NCI-H748 treated with DMSO at 0.1 percent for 48 hours (cell line): ENCODE data around the gene SLC38A10.

ENCODE experiments used
- DNase-seq: peaks from one replicate; lab custom pipeline; 2025; lab: John Stamatoyannopoulos, UW

SLC38A10 gene

DNA sequence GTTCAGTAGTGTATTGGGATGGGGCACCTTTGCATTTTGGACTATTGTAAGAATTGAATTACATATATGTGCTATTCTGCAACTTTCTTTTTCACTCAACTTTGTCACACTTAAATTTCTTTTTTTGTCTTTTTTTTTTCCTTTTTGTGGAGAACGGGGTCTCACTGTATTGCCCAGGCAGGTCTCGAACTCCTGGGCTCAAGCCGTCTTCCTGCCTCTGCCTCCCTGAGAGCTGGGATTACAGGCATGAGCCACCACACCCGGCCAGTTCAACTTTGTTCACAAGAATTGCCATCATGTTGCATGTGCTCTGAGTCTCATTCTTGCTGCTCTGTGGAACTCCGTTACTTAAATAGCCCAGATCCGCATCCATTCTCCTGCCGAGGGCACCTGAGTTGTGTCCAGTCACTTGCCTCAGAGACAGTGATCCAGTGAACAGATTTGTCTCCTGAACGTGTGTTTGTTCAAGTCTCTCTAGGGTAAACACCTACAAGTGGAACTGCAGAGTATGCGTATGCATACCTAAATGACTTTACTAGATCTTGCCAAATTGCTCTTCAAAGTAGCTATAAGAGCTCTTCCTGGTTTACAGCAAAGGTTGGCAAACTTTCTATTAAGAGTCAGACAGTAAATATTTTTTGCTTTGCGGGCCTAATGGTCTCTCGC is 3.4 kb upstream of the SLC38A10 start:
- DNase-seq, result no peak

DNA sequence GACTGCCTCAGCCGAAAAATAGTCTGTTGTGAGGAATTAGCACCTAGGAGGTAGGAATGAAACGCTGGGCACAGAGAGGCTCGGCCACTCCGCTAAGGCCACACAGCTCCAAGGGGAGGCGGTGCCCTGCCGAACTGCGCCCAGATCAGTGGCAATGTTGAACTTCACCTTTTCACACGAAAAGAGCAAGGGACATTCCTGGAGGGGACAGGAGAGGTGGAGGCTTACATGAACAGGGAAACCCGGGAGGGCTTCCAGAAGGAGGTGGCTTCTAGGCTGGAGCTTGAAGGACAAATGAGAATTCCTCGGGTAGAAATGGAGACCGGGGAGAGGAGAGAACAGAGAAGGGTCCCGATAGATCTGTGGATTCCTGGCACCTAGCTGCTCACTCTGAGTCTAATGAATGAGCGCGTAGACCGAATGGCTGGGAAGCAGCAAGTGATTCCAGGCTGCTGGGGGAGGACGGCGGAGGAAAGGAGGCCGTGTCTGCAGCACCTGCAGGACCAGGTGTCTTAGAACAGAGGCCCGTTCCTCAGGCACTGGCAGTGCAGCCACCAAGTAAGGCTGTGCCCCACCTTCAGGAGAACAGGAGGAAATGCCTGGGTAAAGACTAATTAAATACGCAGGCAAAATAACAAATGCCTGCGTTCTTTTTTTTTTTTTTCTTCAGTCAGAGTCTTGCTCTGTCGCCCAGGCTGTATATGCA is 722 bp upstream of the SLC38A10 start:
- peak; percentile 1 for DNase-seq

DNA sequence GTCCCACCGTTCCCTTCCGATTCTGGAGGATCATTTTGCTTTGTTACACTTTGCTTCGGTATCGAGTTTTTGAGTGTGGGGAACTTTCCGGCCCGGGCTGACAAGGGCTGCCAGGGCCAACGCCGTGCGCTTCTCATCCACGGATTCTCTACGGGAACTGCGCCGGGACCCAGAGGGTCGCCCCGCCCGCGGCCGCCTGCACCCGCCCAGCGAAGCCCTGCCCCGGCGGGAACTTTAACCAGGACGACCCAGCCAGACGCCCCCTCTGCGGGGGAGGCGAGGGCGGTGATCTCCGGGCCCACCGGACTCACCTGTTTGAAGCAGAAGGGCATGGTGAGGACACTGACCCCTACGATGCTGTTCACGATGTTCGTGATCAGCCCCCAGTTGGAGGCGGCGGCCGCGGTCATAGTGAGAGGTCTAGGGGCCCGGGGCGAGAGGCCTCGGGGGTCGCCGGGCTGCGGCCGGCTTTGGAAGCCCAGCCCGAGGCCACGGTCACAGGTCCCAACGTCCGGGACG is 536 bp downstream of the SLC38A10 start:
- DNase-seq, result no peak

DNA sequence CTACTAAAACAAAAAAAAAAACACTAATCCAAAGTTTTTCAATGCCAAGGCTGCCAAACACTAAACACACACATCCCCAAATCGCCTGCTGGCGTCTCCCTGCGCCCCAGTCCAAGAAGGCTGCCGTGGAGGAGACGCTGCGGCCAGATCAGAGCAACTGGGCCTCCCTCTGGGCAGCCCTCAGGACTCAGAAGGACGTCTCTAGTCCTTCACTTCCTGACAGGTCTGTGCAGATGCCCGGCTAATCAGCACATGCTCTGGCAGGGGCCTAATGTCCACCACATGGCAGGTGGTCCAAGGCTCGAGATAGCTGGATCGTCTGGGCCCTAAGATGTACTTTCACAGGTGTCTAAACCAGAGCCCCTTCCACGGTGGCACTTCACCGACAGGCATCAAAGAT is 2.7 kb downstream of the SLC38A10 start:
- DNase-seq, result no peak

DNA sequence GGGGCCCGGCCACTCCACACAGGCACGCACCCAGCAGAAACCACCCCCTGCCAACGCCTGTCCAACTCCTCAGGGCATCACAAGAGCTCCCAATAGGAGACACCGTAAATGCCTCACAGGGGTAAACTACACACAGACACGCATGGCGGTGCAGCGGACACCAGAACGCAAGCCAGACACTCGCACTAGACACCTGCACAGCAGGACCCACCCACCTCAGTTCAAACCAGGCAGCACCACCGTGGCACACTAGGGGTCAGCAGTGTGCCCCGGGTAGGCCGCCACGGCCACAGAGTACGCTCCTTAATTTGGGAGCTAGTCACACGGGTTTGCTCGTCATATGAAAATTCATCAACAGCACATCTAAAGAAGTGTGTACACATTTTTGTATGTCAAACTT is 3.4 kb downstream of the SLC38A10 start:
- DNase-seq, result peak; percentile 23

DNA sequence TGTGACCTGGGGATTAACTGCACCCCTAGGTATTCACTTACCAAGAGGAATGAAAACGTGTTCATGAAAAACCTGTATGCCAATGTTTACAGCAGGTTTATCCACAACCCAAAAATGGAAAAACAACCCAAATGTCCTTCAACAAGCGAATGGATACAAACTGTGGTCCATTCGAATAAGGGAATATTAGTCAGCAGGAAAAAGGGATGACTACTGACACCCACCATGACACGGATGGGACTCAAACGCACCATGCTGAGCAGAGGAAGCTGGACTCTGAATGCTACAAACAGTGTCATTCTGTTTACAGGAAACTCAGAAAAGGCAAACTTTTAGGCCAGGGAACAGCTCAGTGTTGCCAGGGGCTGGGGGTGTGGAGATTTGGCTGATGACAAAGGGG is 4.9 kb downstream of the SLC38A10 start:
- DNase-seq, result no peak

DNA sequence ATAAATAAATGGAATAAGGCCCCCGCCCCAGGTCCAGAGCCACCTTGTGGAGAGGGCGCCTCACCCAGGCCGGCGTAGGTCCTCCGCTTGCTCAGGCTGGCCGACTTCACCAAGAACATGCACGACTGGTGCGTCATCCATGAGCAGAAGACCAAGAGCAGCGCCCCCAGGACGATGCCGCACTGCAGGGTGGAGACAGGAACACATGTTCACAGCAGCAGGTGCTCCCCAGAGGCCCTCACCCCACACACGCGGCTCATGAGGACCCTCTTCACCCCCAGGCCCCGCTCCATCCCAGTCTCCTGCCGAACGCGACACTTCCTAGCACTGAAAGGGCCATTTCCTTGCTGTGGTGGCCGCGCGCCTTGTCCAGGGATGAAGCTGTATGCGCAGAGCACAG is 5.5 kb downstream of the SLC38A10 start:
- no peak for DNase-seq

DNA sequence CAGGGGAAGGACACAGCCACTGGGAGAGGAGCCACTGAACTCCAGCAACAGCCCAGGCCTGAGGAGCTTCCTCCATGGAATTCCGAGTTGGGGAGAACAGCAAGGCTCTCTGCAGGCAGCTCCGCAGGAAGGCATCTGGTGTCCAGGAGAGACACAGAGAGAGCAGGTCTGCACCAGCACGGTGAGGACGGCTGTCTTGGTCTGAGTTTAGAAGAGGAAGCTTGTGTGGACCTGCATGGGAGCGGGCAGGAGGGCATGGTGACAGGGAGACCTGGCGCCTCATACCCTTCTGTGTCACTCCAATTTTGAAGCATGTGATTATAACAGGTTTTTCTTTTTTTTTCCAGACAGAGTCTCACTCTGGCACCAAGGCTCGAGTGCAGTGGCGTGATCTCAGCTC is 6.4 kb downstream of the SLC38A10 start:
- no peak for DNase-seq

DNA sequence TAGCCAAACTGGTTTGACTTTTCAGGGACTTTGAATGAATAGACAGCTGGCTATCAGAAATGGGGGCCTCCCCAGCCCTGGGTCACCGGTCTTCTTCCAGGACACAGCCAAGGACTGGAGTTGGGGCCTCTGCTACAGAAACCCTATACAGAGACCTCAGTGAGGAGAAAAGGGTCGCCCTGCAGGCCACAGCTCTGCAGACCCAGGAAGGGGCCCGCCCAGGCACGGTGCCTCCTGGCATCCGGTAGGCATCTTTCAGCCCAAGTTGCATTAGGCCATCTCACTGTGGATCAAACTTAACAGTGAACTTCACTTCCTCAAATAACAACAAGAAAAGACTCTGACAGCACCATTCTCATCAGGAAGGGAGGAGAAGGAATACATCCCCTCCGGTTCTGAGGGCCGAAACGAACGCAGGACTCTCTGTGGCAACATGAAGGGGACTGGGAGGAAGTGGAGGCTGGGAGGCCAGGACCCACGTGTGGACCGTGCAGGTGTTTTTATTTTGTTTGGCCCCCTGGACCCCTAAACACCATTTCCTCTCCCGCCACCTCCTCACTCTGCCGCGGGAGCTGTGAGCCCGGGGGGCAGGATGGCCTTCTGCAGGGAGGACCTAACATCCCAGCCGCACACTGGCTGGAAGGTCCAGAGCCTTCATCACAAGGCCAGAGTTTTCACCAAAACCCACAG is 7.2 kb downstream of the SLC38A10 start:
- DNase-seq, result no peak

DNA sequence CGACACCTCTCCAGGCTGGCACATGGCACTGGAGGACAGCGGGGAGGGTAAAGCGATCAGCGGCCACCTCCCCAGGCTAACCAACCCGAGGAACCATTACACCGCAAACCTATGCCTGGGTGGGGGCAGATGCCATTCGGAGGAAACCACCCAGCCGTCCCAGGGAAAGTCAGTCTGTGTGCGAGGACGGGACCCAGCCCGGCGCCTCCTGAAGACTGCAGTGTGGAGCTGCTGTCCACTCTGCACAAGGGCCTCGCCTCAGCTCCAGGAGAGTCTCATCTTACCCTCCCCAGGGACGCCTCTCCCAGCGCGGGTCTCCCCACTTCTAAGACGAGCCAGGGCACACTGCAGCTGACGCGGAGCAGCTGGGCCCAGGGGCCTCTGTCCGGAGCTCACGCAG is 8.0 kb downstream of the SLC38A10 start:
- no peak for DNase-seq

DNA sequence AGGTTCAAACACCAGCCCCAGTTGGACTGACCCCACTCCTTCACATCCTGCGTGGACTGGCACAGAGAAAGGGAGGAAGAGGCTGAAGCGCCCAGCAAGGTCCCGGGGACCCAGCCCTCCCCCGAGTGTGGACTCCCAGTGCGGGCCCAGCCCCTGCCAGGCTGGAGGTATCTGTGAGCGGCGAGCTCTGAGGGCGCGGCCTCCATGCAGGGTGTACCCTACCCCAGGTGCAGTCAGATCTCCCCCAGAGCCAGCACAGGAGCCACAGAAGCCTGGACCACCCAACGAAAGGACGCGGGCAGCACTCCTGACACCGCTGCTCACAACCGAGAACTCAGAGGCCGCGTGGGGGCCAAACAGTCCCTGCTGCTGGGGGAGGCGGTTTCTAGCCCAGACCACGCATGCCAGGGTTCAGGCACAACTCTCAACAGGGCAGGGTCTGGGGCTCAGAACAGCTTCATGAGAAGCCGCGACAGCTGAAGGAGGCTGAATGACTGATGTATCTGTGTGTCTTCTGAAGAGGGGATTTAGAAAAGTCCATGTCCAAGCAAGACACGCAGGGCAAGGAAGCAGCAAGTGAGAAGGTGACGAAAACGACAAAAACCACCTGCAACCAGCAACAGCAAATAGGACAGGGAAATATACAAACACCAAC is 8.5 kb downstream of the SLC38A10 start:
- no peak for DNase-seq

DNA sequence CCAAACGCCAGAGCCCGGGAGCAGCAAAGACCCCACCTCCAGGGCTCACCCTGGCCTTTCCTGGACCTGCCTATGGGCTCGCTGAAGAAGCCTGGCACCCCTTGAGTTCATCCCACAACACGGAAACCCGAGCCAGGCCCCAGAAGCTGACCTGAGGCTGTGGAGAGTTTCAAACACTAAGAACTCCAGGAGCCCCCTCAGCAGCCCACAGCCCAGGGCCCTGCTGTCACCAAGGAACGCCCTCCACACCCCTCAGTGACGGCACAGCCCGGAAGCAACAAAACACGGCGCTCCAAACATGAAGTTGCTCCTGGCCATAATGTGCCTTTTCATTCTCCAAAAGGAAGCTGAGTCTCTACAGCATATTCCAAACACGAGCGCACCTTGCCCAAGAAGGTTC is 9.2 kb downstream of the SLC38A10 start:
- no peak for DNase-seq

DNA sequence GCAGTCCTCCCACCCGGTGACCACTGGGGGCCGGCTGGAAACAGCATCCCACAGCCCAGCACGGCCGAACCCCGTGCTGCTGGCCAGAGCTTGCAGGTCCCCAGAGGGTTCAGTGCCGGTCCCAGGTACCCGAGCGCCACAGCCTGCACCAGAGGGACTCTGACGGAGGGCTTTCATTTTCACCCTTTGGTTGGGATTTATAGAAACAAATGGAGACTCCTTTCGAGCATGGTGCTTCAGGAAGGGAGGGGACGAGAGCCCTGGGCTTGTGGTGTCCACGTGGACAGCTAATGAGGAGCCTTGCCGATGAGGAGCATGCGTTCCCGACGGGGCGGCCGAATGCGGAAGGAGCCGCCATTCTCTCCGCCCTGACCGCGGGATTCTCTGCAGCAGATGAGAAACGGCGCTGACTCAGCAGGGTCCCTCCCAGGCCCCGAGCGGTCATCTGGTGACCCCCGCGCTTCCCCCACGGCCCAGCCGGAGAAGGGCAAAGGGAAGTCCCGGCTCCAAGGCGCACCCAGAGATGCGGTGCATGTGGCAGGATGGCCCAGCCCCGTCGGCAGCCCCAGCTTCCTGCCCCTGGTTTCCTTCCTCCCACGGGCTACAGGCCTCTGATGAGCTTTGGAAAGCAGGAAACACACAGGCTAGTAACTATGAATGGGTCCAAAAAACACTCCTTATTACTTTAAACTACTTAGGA is 9.8 kb downstream of the SLC38A10 start:
- DNase-seq, result no peak

DNA sequence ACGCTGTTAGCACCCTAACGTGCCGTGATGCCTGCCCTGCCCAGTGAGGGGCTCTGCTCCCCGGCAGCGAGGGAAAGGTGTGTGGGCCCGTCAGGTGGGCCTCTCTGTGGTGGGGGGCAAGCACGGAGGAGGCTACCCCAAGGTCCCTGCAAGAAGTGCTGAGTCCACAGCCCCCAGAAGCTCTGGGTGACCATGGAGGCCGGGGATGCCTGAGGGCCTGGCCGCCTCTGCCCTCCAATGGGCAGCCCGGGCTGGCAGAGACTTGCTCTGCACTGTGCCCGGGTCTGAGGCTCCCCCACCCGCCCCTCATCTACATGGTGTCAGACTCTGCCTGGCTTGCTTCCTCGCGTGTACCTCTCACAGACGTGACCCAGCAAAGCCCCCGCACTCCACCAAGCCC is 12.2 kb downstream of the SLC38A10 start:
- DNase-seq, result no peak

DNA sequence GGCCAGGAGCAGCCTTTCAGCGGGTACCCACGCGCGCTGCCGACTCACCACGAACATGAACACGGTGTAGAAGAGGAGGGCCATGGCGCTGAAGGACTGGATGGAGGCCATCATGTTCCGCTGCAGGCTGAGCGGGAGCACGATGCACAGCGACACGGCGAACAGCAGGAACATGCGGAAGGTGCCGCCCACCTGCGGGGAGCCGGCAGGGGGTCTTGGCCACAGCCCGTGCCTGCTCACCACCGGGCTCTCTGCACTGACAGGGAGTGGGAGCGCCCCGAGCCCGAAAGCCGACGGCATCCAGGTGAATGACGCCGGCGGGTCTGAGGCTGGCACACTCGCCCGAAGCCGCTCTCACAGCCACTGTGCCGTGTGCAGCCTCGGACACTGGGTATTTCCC is 13.0 kb downstream of the SLC38A10 start:
- DNase-seq, result no peak

DNA sequence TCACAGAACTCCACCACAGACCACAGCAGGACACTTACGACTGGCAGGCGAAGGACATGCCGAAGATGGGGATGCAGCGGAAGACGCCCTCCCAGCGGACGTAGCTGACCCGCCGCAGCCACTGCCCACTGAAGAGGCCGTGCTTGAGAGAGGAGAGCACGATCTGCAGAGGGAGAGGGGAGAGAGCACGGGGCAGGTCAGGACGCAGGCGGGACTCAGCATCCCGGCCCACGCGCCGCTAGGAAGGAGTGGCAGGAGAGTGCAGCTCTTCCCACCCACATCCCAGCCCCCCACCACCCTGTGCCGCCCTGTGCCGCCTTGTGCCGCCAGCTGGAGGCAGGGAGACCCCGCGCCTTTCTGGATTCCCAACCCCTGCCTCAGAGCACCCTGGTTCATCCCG is 14.5 kb downstream of the SLC38A10 start:
- no peak for DNase-seq

DNA sequence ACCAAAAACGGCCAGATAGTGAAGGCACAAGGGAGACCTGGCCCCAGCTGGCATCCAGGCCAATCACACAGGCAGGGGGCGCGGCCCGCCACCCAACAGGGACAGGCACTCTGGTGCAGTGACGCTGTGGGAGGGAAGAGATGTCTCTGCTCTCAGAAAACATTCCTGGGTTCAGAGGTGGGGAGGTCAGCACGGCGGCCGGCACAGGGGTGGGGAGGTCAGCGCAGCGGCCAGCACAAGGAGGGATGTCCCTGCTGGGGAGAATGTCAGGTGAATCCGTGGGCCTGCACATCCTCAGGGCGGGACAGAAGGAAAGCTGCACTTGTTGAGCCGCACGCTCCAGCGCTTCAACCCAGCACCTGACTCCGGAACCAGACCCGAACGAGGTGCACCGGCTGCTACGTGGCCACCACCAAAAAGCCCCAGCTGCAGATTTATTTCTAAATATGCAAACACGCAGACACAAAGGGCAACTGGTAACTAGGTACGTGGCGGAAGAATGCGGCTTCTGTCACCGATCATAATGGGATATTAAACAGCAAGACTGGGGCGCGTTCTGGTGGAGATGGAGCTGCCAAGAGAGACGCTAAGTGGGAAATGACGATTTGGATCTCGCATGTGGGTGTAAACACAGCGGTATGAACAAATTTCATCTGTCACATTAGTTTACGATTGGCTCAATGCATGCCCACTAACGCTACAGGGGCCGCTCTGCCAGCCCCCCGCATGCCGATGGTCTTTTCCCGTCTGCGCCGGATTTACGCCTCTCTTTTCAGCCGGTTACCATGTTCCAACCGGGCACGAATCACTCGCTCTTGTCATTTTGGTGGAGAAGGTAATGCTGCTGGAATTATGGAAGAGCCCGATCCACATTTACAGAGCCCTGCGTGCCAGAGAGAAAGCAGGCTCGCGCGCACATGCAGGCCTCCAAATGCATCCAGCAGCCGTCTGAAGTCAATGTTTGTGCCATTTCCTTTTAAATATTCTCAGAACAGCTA is 15.5 kb downstream of the SLC38A10 start:
- no peak for DNase-seq

DNA sequence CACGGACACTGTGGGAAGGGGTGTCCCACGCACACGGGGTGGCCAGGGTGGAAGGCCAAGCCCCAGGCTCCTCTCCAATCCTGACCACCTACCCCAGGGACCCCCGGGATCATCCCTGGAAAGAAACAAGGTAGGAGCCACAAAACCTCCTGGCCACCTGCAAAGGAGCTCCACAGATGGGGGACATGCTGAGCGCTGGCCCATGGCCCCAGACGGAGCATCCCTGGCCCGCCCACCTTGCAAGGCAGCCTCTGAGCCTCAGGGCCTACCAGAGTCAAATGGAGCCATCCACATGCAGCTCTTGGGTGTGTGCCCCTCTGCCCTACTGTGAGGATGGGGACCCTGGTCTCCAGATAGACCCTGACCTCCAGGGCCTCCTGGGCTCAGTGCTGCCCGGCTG is 16.3 kb downstream of the SLC38A10 start:
- DNase-seq, result no peak

DNA sequence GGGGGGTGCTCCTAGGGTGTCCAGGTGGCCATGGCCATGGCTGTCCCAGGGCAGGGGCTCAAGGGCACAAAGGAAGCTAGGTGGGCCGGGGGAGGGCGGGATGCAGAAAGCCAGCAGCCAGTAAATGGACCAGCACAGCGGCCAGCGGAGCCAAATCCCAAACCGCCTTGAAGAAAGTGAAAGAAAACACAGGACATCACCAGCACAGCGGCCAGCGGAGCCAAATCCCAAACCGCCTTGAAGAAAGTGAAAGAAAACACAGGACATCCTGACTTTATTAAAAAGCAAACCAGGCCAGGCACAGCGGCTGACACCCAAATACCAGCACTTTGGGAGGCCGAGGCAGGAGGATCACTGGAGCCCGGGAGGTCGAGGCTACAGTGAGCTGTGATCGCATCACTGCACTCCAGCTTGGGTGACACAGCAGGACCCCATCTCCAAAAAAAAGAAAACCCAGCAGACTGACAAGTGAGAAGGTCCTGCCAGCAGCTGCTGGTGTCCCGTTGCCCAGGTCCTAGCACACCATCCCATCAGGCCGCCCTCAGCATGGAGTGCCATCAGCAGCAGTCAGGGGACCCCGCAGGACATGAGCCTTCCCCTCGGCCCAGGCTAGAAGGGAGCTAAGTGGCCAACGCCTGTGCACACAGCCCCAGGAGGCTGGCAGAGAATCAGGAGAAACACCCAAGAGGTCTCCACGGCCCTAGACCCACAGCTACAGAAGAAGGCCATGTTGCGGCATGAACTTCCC is 17.0 kb downstream of the SLC38A10 start:
- no peak for DNase-seq

DNA sequence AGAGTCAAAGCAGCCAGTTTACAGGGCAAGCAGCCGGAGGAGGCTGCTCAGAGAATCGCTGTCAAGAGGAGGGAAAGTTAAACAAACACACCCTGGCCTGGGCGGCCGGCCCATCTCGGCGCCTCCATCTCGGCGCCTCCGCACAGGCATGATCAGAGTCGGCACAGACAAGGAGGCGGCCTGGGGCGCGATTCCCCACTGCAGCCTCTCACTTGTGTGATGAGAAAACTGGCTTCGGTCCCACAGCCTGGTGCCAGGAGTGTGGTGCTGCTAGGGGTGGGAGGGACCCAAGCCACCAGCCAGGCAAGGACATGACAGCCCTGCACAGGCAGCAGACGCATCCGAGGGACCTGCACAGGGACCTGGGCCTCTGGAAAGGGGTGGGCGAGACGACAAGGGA is 17.7 kb downstream of the SLC38A10 start:
- no peak for DNase-seq
